Measurements from ENCODE around the gene ZNF492. TPM values are rescaled to one million over a fixed set of nuclear protein-coding genes. Genes with fewer than 3 reads are reported as not detected.
"Not testable (repeated sequence)": the region's sequence is repeated elsewhere in the genome, so short reads cannot be mapped to it uniquely, and the experiment has no call there.

ZNF492 gene
- total RNA-seq, 1 experiment from 2014 or later = not detected

DNA sequence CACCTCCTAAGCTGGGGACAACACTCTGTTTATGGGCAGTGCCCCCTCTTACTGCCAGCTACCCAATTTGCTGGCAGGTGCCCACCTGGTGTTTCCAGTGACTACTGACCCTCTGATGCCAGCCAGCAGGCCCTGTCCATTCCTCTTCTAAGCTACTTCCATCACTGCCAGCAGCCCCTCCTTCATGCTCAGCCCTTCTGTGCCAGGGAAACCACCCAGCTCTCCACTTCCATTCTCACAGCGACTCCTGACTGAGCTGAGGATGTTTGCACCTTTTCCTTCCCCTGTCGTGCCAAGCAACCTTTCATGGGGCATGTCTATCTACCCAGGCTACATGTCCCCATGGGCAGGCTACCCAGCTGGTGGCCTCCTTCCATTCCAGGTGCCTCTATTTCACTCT lies 24.0 kb upstream of the ZNF492 start:
- CTCF ChIA-PET = no interaction called here
- Histone ChIP-seq H3K4me1 (ENCODE audit: insufficient read depth, low read length, poor library complexity, severe bottlenecking) (no peaks in the 10 kb centered on the region), H3K27me3 (replicated peaks; ENCODE audit: insufficient read depth, low read depth, low read length, poor library complexity) (no peaks in the 10 kb centered on the region), H3K9me3 (ENCODE audit: low read depth, low read length, poor library complexity, severe bottlenecking) (peaks cover 49% of the 10 kb centered on the region), H3K36me3 (ENCODE audit: insufficient read depth, low read length, poor library complexity, severe bottlenecking) (no peaks in the 10 kb centered on the region), H3K4me3 (ENCODE audit: low read depth, low read length, poor library complexity, severe bottlenecking) (no peak overlapping the region), H3K27ac (ENCODE audit: low read depth, low read length, poor library complexity, severe bottlenecking) (no peak overlapping the region)
- no peak for DNase-seq (ENCODE audit: low spot score)
- TF ChIP-seq, protein P1, sequence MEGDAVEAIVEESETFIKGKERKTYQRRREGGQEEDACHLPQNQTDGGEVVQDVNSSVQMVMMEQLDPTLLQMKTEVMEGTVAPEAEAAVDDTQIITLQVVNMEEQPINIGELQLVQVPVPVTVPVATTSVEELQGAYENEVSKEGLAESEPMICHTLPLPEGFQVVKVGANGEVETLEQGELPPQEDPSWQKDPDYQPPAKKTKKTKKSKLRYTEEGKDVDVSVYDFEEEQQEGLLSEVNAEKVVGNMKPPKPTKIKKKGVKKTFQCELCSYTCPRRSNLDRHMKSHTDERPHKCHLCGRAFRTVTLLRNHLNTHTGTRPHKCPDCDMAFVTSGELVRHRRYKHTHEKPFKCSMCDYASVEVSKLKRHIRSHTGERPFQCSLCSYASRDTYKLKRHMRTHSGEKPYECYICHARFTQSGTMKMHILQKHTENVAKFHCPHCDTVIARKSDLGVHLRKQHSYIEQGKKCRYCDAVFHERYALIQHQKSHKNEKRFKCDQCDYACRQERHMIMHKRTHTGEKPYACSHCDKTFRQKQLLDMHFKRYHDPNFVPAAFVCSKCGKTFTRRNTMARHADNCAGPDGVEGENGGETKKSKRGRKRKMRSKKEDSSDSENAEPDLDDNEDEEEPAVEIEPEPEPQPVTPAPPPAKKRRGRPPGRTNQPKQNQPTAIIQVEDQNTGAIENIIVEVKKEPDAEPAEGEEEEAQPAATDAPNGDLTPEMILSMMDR (conservative IDR thresholded peaks at IDR 0.05; ENCODE audit: low read depth, low read length) = no peak
- BruUV-seq (replicated peaks) = no TSS peak
- intact Hi-C loops (cut with micrococcal nuclease; ENCODE audit: unreplicated experiment) = no loop called here
- POLR2A ChIA-PET (ENCODE audit: low non-redundant PET) = no interaction called here

DNA sequence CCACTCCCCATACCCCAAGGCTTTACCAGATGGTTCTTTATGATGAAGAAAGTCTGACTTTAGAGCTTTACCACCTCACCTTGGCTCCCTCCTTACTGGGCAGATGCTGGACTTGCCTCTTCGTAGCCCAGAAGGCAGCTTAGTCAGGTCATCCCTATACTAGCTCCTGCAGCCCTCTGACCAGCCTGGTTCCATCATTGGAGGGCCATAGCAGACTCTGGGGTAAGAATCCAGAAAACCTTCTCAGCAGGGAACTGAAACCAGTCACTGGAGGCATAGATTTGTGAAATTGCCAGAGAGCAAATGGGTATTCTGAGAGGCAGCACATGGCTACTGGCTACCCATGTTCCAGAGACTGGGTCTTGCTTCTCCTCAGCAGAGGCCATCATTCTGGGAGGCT lies 21.8 kb upstream of the ZNF492 start:
- BruUV-seq (replicated peaks) = no TSS peak
- Histone ChIP-seq H3K36me3 (ENCODE audit: insufficient read depth, low read length, poor library complexity, severe bottlenecking) (no peaks in the 10 kb centered on the region), H3K27me3 (replicated peaks; ENCODE audit: insufficient read depth, low read depth, low read length, poor library complexity) (no peaks in the 10 kb centered on the region), H3K4me3 (ENCODE audit: low read depth, low read length, poor library complexity, severe bottlenecking) (no peak overlapping the region), H3K27ac (ENCODE audit: low read depth, low read length, poor library complexity, severe bottlenecking) (no peak overlapping the region), H3K4me1 (ENCODE audit: insufficient read depth, low read length, poor library complexity, severe bottlenecking) (no peaks in the 10 kb centered on the region), H3K9me3 (ENCODE audit: low read depth, low read length, poor library complexity, severe bottlenecking) (peaks cover 44% of the 10 kb centered on the region)
- no peak for DNase-seq (ENCODE audit: low spot score)
- ChIA-PET POLR2A (ENCODE audit: low non-redundant PET) (no interaction called here), CTCF (no interaction called here)
- intact Hi-C loops (cut with micrococcal nuclease; ENCODE audit: unreplicated experiment) = no loop called here
- no peak for TF ChIP-seq EZH2 (IDR thresholded peaks at IDR 0.05; ENCODE audit: borderline replicate concordance, low read depth, low read length, poor library complexity, severe bottlenecking)
- TF ChIP-seq, protein P1 (conservative IDR thresholded peaks at IDR 0.05; ENCODE audit: low read depth, low read length) = no peak

DNA sequence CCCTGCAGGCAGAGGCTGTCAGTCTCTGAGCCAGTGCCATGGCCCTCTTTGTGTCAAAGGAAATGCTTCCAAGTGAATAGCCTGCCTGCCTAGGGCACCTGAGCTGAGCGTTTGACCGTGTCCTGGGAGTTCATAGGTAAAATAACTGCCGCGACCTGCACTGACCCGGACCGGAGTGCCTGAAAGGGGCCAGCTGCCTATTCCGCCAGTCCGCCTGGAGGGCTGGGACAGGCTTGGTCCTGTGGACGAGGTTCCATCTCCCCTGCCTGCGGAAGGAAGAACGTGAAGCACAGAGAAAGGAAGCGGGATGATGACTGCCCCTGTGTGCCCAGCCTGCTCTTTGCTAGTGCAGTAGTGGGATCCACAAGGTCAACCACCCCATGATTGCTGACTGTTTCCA lies 17.5 kb upstream of the ZNF492 start:
- TF ChIP-seq, protein P1 (conservative IDR thresholded peaks at IDR 0.05; ENCODE audit: low read depth, low read length) = no peak
- no peak for TF ChIP-seq EZH2 (IDR thresholded peaks at IDR 0.05; ENCODE audit: borderline replicate concordance, low read depth, low read length, poor library complexity, severe bottlenecking)
- DNase-seq (ENCODE audit: low spot score) = no peak
- Histone ChIP-seq H3K4me3 (ENCODE audit: low read depth, low read length, poor library complexity, severe bottlenecking) (no peak overlapping the region), H3K27ac (ENCODE audit: low read depth, low read length, poor library complexity, severe bottlenecking) (no peak overlapping the region), H3K9me3 (ENCODE audit: low read depth, low read length, poor library complexity, severe bottlenecking) (peaks cover 36% of the 10 kb centered on the region), H3K4me1 (ENCODE audit: insufficient read depth, low read length, poor library complexity, severe bottlenecking) (no peaks in the 10 kb centered on the region), H3K36me3 (ENCODE audit: insufficient read depth, low read length, poor library complexity, severe bottlenecking) (no peaks in the 10 kb centered on the region), H3K27me3 (replicated peaks; ENCODE audit: insufficient read depth, low read depth, low read length, poor library complexity) (no peaks in the 10 kb centered on the region)
- BruUV-seq (replicated peaks) = no TSS peak
- CTCF ChIA-PET = no interaction called here
- POLR2A ChIA-PET (ENCODE audit: low non-redundant PET) = no interaction called here
- intact Hi-C loops (cut with micrococcal nuclease; ENCODE audit: unreplicated experiment) = no loop called here

DNA sequence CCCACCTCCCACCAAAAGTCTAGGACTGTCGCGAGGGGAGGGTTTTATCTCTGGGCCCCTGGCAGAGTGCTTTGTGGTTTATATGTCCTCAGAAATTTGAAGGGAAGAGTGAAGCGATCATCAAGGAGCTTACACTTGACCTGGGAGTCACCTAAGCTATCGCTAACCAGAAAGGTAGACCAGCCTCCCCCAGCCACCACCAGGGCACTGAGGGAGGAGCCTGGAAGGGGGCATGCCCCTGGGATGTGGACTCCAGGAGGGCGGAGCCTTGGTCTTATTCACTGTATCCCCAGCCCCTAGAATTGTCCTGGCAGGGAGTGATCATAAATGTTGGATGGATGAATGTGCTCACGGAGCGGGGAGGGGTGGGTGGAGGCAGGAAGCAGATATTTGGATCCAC lies 16.9 kb upstream of the ZNF492 start:
- H3K4me1 ChIP-seq (ENCODE audit: insufficient read depth, low read length, poor library complexity, severe bottlenecking); POLR2A ChIA-PET (ENCODE audit: low non-redundant PET); DNase-seq (ENCODE audit: low spot score); H3K36me3 ChIP-seq (ENCODE audit: insufficient read depth, low read length, poor library complexity, severe bottlenecking); H3K27me3 ChIP-seq (replicated peaks; ENCODE audit: insufficient read depth, low read depth, low read length, poor library complexity); H3K4me3 ChIP-seq (ENCODE audit: low read depth, low read length, poor library complexity, severe bottlenecking); intact Hi-C loops (cut with micrococcal nuclease; ENCODE audit: unreplicated experiment); H3K27ac ChIP-seq (ENCODE audit: low read depth, low read length, poor library complexity, severe bottlenecking); BruUV-seq (replicated peaks); CTCF ChIA-PET: not testable (repeated sequence)
- H3K9me3 ChIP-seq (ENCODE audit: low read depth, low read length, poor library complexity, severe bottlenecking) = peaks cover 32% of the 10 kb centered on the region
